Astrocyte (in vitro differentiated cells and primary cell): Measurements from ENCODE around the gene SLCO3A1.

ENCODE experiments used
- EZH2 ChIP-seq: IDR thresholded peaks from 2 replicates; pipeline ENCODE4 v1.6.1; 2012; ENCODE audit warnings: mild to moderate bottlenecking, low read length, inconsistent platforms; ENCODE audit not compliant: insufficient read depth
- TF ChIP-seq, protein P1 (sequence below): IDR thresholded peaks from 2 replicates; pipeline ENCODE4 v1.5.1; 2011; ENCODE audit warnings: low read depth, mild to moderate bottlenecking, inconsistent platforms, low read length, moderate library complexity; ENCODE audit not compliant: insufficient read depth

DNA sequence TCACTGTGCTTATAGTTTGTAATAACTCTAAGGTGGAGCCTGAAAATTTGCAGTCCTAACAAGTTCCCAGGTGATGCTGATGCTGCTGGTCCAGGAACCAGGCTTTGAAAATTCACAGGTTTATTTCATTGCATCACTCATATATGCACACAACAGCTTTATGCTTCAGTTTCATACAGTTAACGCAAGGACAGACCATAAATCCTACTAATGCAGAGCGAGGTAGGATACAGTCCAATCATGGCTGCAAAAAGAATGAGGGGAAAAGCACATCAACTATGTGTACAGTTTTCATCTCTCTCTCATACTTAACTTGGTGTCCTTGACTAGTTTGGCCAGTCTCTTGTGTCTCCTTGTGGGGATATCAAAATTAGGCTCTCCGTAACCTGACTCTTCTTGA is 135.1 kb downstream of the SLCO3A1 start:
- TF ChIP-seq, protein P1, sequence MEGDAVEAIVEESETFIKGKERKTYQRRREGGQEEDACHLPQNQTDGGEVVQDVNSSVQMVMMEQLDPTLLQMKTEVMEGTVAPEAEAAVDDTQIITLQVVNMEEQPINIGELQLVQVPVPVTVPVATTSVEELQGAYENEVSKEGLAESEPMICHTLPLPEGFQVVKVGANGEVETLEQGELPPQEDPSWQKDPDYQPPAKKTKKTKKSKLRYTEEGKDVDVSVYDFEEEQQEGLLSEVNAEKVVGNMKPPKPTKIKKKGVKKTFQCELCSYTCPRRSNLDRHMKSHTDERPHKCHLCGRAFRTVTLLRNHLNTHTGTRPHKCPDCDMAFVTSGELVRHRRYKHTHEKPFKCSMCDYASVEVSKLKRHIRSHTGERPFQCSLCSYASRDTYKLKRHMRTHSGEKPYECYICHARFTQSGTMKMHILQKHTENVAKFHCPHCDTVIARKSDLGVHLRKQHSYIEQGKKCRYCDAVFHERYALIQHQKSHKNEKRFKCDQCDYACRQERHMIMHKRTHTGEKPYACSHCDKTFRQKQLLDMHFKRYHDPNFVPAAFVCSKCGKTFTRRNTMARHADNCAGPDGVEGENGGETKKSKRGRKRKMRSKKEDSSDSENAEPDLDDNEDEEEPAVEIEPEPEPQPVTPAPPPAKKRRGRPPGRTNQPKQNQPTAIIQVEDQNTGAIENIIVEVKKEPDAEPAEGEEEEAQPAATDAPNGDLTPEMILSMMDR: no peak
- no peak for TF ChIP-seq EZH2
